ENCODE results near the gene AJAP1.
A peak's percentile ranks its signal among the peaks of the same experiment; 100 is the strongest.

Gene AJAP1

DNA sequence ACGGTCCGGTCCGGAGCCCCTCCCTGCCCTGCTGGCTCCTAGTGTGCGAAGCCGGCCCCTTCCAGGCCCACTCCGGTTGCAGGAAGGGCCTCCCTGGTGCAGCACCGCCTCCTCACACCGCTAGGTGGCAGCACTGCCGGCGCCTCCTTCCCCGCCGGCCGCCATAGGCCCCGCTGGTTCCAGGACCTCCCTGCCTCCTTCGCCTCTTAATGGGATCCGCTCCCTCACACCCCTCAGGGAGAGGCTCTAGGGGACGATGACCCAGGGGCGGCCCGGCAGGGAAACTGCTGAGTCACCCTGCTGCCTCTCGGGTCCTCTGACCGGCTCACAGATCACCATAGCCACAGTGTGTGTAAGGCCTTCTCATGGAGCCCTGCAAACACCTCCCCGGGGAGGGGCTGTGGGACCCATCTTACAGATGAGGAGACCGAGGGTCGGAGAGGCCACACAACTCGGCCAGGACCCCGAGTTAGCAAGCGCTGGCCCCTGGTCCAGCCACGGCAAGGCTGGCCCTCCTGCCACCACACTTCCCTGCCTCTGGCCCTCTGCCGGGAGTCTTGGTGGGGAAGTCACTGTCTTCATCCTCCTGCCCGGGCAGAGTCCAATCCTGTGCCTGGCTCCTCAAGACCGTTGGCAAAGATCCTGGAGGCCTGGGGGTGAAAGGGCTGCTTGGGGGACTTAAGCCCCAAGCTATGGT is 1.6 kb upstream of the AJAP1 start:
- H4K8ac ChIP-seq (ENCODE audit: low read depth, low read length): no peak overlapping the region
- no peaks in the 10 kb centered on the region for H3K79me1 ChIP-seq (ENCODE audit: low read length)
- H2BK5ac ChIP-seq (ENCODE audit: low read length): no peak overlapping the region
- H3K4me3 ChIP-seq (ENCODE audit: low read length): no peak overlapping the region
- no peak overlapping the region for H2BK120ac ChIP-seq (ENCODE audit: low read depth, low read length)
- H3K9ac ChIP-seq (ENCODE audit: low read length): no peak overlapping the region
- peak; percentile 74 for DNase-seq
- no peak overlapping the region for H3K27ac ChIP-seq (ENCODE audit: low read depth, low read length)
- H3K18ac ChIP-seq (ENCODE audit: low read length): no peak overlapping the region
- no CpG with 5 or more reads among the region's 31 CpGs for WGBS (ENCODE audit: extremely low coverage, insufficient coverage, low lambda C conversion rate)
- no peak overlapping the region for H2AK5ac ChIP-seq (ENCODE audit: low read length)
- no peak overlapping the region for H4K5ac ChIP-seq (ENCODE audit: low read length)
- H3K23ac ChIP-seq (ENCODE audit: low read length): no peak overlapping the region
- H3K56ac ChIP-seq (ENCODE audit: low read length): no peak overlapping the region
- peaks cover 9% of the 10 kb centered on the region for H3K4me1 ChIP-seq (ENCODE audit: control insufficient read depth, low read depth, low read length)
- no peaks in the 10 kb centered on the region for H3K36me3 ChIP-seq (ENCODE audit: control insufficient read depth, insufficient read depth, low read length)
- no peak overlapping the region for H2BK15ac ChIP-seq (replicated peaks; ENCODE audit: low read depth)
- no peak overlapping the region for H3K4me2 ChIP-seq (ENCODE audit: low read length)
- H3K79me2 ChIP-seq (ENCODE audit: control insufficient read depth, insufficient read depth, low read length): no peaks in the 10 kb centered on the region
- H3K27me3 ChIP-seq (ENCODE audit: insufficient read depth, low read length, poor library complexity): peaks cover 16% of the 10 kb centered on the region
- no peak overlapping the region for H3K4ac ChIP-seq (ENCODE audit: low read depth, low read length)

DNA sequence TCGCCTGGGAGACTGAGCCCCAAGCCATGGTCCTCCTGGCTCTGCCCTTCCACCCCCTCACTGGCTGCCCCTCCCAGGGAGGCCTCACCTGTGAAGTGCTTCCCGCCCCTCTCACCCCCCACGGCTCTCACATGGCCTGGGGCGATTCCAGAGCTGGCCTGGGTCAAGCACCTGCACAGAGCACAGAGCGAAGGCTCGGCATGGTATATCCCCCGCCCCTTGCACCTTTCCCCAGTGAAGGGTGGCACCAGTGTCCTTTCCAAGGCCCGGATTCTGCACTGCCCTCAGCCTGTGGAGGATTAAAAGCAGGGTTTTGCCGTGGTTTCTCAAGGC is 1.1 kb upstream of the AJAP1 start:
- peak; percentile 25 for DNase-seq
- Histone ChIP-seq H4K8ac (ENCODE audit: low read depth, low read length) (no peak overlapping the region), H3K79me2 (ENCODE audit: control insufficient read depth, insufficient read depth, low read length) (no peaks in the 10 kb centered on the region), H3K23ac (ENCODE audit: low read length) (no peak overlapping the region), H4K5ac (ENCODE audit: low read length) (no peak overlapping the region), H2BK5ac (ENCODE audit: low read length) (no peak overlapping the region), H3K79me1 (ENCODE audit: low read length) (no peaks in the 10 kb centered on the region), H3K27me3 (ENCODE audit: insufficient read depth, low read length, poor library complexity) (peaks cover 16% of the 10 kb centered on the region), H2BK120ac (ENCODE audit: low read depth, low read length) (no peak overlapping the region), H3K4me1 (ENCODE audit: control insufficient read depth, low read depth, low read length) (peaks cover 11% of the 10 kb centered on the region), H3K4ac (ENCODE audit: low read depth, low read length) (no peak overlapping the region), H3K27ac (ENCODE audit: low read depth, low read length) (no peak overlapping the region), H2AK5ac (ENCODE audit: low read length) (no peak overlapping the region), H3K9ac (ENCODE audit: low read length) (no peak overlapping the region), H3K4me2 (ENCODE audit: low read length) (no peak overlapping the region), H3K36me3 (ENCODE audit: control insufficient read depth, insufficient read depth, low read length) (no peaks in the 10 kb centered on the region), H3K18ac (ENCODE audit: low read length) (no peak overlapping the region), H2BK15ac (replicated peaks; ENCODE audit: low read depth) (no peak overlapping the region), H3K56ac (ENCODE audit: low read length) (no peak overlapping the region), H3K4me3 (ENCODE audit: low read length) (no peak overlapping the region)
- no CpG with 5 or more reads among the region's 9 CpGs for WGBS (ENCODE audit: extremely low coverage, insufficient coverage, low lambda C conversion rate)

DNA sequence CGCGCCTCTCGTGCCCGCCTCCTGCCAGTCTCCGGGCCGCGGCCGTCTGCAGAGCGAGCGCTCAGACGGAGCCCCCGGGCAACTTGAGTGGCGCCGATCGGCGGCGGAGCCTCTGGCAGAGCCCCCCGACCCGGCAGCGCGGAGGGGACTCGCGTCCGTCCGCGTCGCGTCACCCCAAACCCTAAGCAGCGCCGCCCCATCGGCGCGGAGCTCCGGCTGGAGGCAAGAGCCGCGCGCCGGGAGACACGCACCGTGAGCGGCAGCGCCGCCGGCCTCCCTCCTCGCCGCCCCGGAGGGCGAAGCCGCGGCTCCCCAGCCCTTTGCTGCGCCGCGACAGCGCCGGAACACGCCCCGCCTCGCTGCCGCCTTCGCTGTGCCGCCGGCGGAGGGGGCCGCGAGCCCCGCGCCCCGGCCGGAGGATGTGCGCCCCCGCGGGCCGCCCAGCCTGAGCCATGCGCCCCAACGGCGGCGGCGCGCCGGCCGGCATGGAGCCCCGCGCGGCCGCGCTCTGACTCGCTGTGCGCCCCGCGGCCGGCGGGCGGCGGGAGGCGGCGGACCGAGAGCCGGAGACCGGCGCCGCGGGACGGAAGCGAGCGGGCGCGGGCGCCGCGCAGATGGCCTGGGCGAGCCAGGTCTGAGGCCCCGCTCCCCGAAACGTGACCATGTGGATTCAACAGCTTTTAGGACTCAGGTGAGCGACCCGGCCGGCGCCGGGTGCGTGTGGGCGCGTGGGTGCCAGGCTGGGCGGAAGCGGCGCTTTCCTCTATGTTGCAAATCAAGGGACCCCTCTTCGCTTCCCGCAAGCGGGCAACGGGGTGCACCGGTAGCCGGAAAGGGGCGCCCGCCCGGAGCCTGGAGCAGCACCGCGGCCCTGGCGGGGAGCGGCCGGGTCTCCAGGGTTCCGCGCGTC is 610 bp downstream of the AJAP1 start:
- no peaks in the 10 kb centered on the region for H3K79me2 ChIP-seq (ENCODE audit: control insufficient read depth, insufficient read depth, low read length)
- H3K4me2 ChIP-seq (ENCODE audit: low read length): peak overlapping the region; percentile 54
- no peak overlapping the region for H3K27ac ChIP-seq (ENCODE audit: low read depth, low read length)
- peak overlapping the region; percentile 76 for H3K18ac ChIP-seq (ENCODE audit: low read length)
- H3K4me3 ChIP-seq (ENCODE audit: low read length): no peak overlapping the region
- H3K4ac ChIP-seq (ENCODE audit: low read depth, low read length): no peak overlapping the region
- no peak overlapping the region for H4K5ac ChIP-seq (ENCODE audit: low read length)
- no CpG with 5 or more reads among the region's 142 CpGs for whole genome bisulfite sequencing (ENCODE audit: extremely low coverage, insufficient coverage, low lambda C conversion rate)
- peak overlapping the region; percentile 45 for H3K23ac ChIP-seq (ENCODE audit: low read length)
- H3K56ac ChIP-seq (ENCODE audit: low read length): peak overlapping the region; percentile 76
- DNase-seq: no peak
- H2BK5ac ChIP-seq (ENCODE audit: low read length): no peak overlapping the region
- H3K79me1 ChIP-seq (ENCODE audit: low read length): no peaks in the 10 kb centered on the region
- no peak overlapping the region for H4K8ac ChIP-seq (ENCODE audit: low read depth, low read length)
- no peak overlapping the region for H2AK5ac ChIP-seq (ENCODE audit: low read length)
- H2BK15ac ChIP-seq (replicated peaks; ENCODE audit: low read depth): no peak overlapping the region
- peak overlapping the region; percentile 63 for H3K9ac ChIP-seq (ENCODE audit: low read length)
- peaks cover 12% of the 10 kb centered on the region for H3K4me1 ChIP-seq (ENCODE audit: control insufficient read depth, low read depth, low read length)
- H3K27me3 ChIP-seq (ENCODE audit: insufficient read depth, low read length, poor library complexity): peaks cover 18% of the 10 kb centered on the region
- no peak overlapping the region for H2BK120ac ChIP-seq (ENCODE audit: low read depth, low read length)
- H3K36me3 ChIP-seq (ENCODE audit: control insufficient read depth, insufficient read depth, low read length): no peaks in the 10 kb centered on the region

DNA sequence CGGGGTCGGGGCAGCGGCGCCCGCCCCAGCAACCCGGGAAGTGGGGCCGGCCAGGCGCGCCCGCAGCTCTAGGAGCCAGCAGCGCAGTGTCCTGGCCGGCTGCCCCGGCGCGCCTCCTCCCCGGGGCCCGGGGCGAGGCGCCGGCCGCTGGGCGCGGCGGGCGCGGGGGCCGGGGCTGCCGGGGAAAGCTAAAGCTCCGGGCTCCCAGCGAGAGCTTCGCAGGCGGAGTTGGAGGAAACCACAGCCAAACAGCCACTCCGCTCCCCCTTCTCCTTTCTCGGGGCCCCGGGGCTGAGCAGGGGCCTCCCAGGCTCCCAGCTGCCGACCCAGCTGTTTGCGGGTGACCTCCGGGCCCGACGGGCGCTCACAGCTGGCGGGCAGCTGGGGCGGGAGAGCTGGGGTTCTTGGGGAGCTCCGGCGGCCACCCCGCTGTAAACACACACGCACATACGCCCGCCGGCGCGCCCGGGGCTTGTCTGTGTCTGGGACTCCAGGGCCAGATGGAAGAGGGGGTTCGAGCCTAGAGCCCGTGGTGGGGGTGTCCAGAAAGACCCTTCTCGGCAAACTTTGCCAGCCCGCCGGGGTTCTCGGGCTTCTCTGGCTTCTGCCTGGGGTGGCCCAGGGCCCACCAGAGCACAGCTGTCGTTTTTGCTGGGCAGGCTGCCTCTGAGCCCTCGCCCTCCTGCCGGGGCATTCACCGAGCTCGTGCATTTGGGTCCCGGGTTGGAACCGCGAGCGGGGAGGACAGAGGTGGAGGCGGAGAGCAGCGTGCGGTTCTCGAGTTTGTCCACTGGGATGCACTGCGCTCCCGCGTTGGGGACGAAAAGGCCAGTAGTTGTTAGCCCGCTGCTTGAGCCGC is 1.5 kb downstream of the AJAP1 start:
- no peak overlapping the region for H3K4ac ChIP-seq (ENCODE audit: low read depth, low read length)
- no peak overlapping the region for H3K4me3 ChIP-seq (ENCODE audit: low read length)
- H2BK120ac ChIP-seq (ENCODE audit: low read depth, low read length): no peak overlapping the region
- no peaks in the 10 kb centered on the region for H3K36me3 ChIP-seq (ENCODE audit: control insufficient read depth, insufficient read depth, low read length)
- H3K4me2 ChIP-seq (ENCODE audit: low read length): peak overlapping the region; percentile 40
- H3K79me2 ChIP-seq (ENCODE audit: control insufficient read depth, insufficient read depth, low read length): no peaks in the 10 kb centered on the region
- no peaks in the 10 kb centered on the region for H3K79me1 ChIP-seq (ENCODE audit: low read length)
- peak overlapping the region; percentile 76 for H3K18ac ChIP-seq (ENCODE audit: low read length)
- no peak overlapping the region for H2BK5ac ChIP-seq (ENCODE audit: low read length)
- no peak overlapping the region for H3K27ac ChIP-seq (ENCODE audit: low read depth, low read length)
- H3K4me1 ChIP-seq (ENCODE audit: control insufficient read depth, low read depth, low read length): peaks cover 9% of the 10 kb centered on the region
- WGBS (ENCODE audit: extremely low coverage, insufficient coverage, low lambda C conversion rate): no CpG with 5 or more reads among the region's 78 CpGs
- no peak overlapping the region for H4K5ac ChIP-seq (ENCODE audit: low read length)
- DNase-seq: peak; percentile 87
- H3K23ac ChIP-seq (ENCODE audit: low read length): no peak overlapping the region
- no peak overlapping the region for H2AK5ac ChIP-seq (ENCODE audit: low read length)
- H2BK15ac ChIP-seq (replicated peaks; ENCODE audit: low read depth): no peak overlapping the region
- peaks cover 18% of the 10 kb centered on the region for H3K27me3 ChIP-seq (ENCODE audit: insufficient read depth, low read length, poor library complexity)
- H4K8ac ChIP-seq (ENCODE audit: low read depth, low read length): no peak overlapping the region
- peak overlapping the region; percentile 76 for H3K56ac ChIP-seq (ENCODE audit: low read length)
- H3K9ac ChIP-seq (ENCODE audit: low read length): peak overlapping the region; percentile 63

DNA sequence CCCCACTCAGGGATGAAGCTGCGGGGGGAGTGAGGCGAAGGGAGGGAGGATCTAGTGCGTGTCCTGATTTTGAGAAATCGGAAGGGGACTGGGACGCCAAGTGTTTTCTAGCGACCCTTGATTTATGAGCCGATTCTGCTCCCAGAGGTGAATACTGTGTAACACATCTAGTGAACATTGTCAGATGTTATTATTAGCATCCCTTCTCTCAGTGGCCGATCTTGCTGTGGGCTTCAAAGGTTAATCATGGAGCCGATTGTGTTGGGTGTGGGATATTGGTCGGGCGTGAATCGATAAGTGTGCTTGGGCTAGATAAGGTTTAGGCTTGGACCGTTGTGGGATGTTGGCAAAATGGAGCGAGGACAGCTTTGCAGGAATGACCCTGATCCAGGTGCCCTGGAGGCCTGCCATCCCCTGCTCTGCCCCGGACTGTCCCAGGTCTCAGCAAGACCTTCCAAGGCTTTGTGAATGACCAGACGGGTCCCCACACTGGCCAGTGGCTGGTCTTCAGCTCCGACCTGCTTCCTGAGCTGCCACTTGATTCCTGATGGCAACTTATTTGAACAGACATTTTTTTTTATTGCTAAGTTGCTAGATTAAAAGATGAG is 2.2 kb downstream of the AJAP1 start:
- no CpG with 5 or more reads among the region's 17 CpGs for WGBS (ENCODE audit: extremely low coverage, insufficient coverage, low lambda C conversion rate)
- Histone ChIP-seq H2AK5ac (ENCODE audit: low read length) (no peak overlapping the region), H2BK15ac (replicated peaks; ENCODE audit: low read depth) (no peak overlapping the region), H3K18ac (ENCODE audit: low read length) (no peak overlapping the region), H3K4me1 (ENCODE audit: control insufficient read depth, low read depth, low read length) (peaks cover 7% of the 10 kb centered on the region), H3K27ac (ENCODE audit: low read depth, low read length) (no peak overlapping the region), H3K79me2 (ENCODE audit: control insufficient read depth, insufficient read depth, low read length) (no peaks in the 10 kb centered on the region), H2BK5ac (ENCODE audit: low read length) (no peak overlapping the region), H3K9ac (ENCODE audit: low read length) (no peak overlapping the region), H2BK120ac (ENCODE audit: low read depth, low read length) (no peak overlapping the region), H3K4me2 (ENCODE audit: low read length) (no peak overlapping the region), H3K4ac (ENCODE audit: low read depth, low read length) (no peak overlapping the region), H3K79me1 (ENCODE audit: low read length) (no peaks in the 10 kb centered on the region), H3K56ac (ENCODE audit: low read length) (no peak overlapping the region), H4K8ac (ENCODE audit: low read depth, low read length) (no peak overlapping the region), H3K4me3 (ENCODE audit: low read length) (no peak overlapping the region), H3K27me3 (ENCODE audit: insufficient read depth, low read length, poor library complexity) (peaks cover 18% of the 10 kb centered on the region), H3K23ac (ENCODE audit: low read length) (no peak overlapping the region), H3K36me3 (ENCODE audit: control insufficient read depth, insufficient read depth, low read length) (no peaks in the 10 kb centered on the region), H4K5ac (ENCODE audit: low read length) (no peak overlapping the region)
- DNase-seq: no peak
